SK-N-SH treated with all-trans-retinoic acid at 6 μM for 48 hours (cell line): ENCODE measurements around the gene ASTN2.

ENCODE experiments used
- ATAC-seq: fragments of 200-7000 bp; cut with Tn5 transposase; 3 replicates; pipeline ENCODE4 v1.9.1; 2020; ENCODE audit warnings: mild to moderate bottlenecking, moderate library complexity
- ARNTL ChIP-seq: fragments of 450-650 bp; formaldehyde crosslinking; IDR thresholded peaks from 2 replicates; pipeline ENCODE4 v1.5.0; 2020; ENCODE audit warnings: low read depth, mild to moderate bottlenecking, moderate library complexity, borderline replicate concordance
- BACH2 ChIP-seq: fragments of 250-450 bp; sonication (Bioruptor Pico); IDR thresholded peaks from 2 replicates; pipeline ENCODE4 v1.9.0; 2021; ENCODE audit warnings: mild to moderate bottlenecking, borderline replicate concordance
- CSDC2 ChIP-seq: fragments of 250-450 bp; sonication (Bioruptor Pico); IDR thresholded peaks from 2 replicates; pipeline ENCODE4 v1.5.0; 2020; ENCODE audit warnings: mild to moderate bottlenecking, moderate library complexity
- CSRNP3 ChIP-seq: fragments of 250-450 bp; sonication (Bioruptor Pico); IDR thresholded peaks from 2 replicates; pipeline ENCODE4 v1.5.1; 2021; ENCODE audit warnings: mild to moderate bottlenecking, moderate library complexity
- ESRRG ChIP-seq: fragments of 250-450 bp; sonication (Bioruptor Pico); IDR thresholded peaks from 2 replicates; pipeline ENCODE4 v1.6.1; 2021; ENCODE audit warnings: mild to moderate bottlenecking
- GLIS3 ChIP-seq: fragments of 250-450 bp; sonication (Bioruptor Pico); IDR thresholded peaks from 2 replicates; pipeline ENCODE4 v1.5.0; 2020; ENCODE audit warnings: mild to moderate bottlenecking, moderate library complexity
- ISL1 ChIP-seq: fragments of 250-450 bp; sonication (Bioruptor Pico); IDR thresholded peaks from 2 replicates; pipeline ENCODE4 v2.1.2; 2022; ENCODE audit warnings: mild to moderate bottlenecking, moderate library complexity
- OSR1 ChIP-seq: fragments of 250-450 bp; sonication (Bioruptor Pico); IDR thresholded peaks from 2 replicates; pipeline ENCODE4 v1.8.0; 2022; ENCODE audit warnings: moderate library complexity, mild to moderate bottlenecking, inconsistent platforms
- PATZ1 ChIP-seq: fragments of 250-450 bp; sonication (Bioruptor Pico); IDR thresholded peaks from 2 replicates; pipeline ENCODE4 v1.8.0; 2020; ENCODE audit warnings: mild to moderate bottlenecking, moderate library complexity, borderline replicate concordance
- POU6F1 ChIP-seq: fragments of 250-450 bp; sonication (Bioruptor Pico); IDR thresholded peaks from 2 replicates; pipeline ENCODE4 v1.8.0; 2021; ENCODE audit warnings: low read depth, mild to moderate bottlenecking, moderate library complexity, borderline replicate concordance
- PPARA ChIP-seq: fragments of 250-450 bp; sonication (Bioruptor Pico); IDR thresholded peaks from 2 replicates; pipeline ENCODE4 v1.5.0; 2020; ENCODE audit warnings: mild to moderate bottlenecking, borderline replicate concordance
- RARB ChIP-seq: fragments of 250-450 bp; sonication (Bioruptor Pico); IDR thresholded peaks from 2 replicates; pipeline ENCODE4 v1.8.0; 2021; ENCODE audit warnings: mild to moderate bottlenecking, moderate library complexity
- SNAI2 ChIP-seq: fragments of 250-450 bp; sonication (Bioruptor Pico); IDR thresholded peaks from 2 replicates; pipeline ENCODE4 v1.5.0; 2020; ENCODE audit warnings: mild to moderate bottlenecking, moderate library complexity
- TCF4 ChIP-seq: fragments of 250-450 bp; sonication (Bioruptor Pico); IDR thresholded peaks from 2 replicates; pipeline ENCODE4 v1.8.0; 2021; ENCODE audit warnings: mild to moderate bottlenecking, moderate library complexity, borderline replicate concordance
- TOX ChIP-seq: fragments of 250-450 bp; sonication (Bioruptor Pico); IDR thresholded peaks from 2 replicates; pipeline ENCODE4 v1.8.0; 2021; ENCODE audit warnings: mild to moderate bottlenecking, moderate library complexity, borderline replicate concordance
- ZC3H10 ChIP-seq: fragments of 250-450 bp; sonication (Bioruptor Pico); IDR thresholded peaks from 2 replicates; pipeline ENCODE4 v1.5.1; 2021; ENCODE audit warnings: mild to moderate bottlenecking, moderate library complexity
- ZFP3 ChIP-seq: fragments of 250-450 bp; sonication (Bioruptor Pico); IDR thresholded peaks from 2 replicates; pipeline ENCODE4 v1.5.0; 2020; ENCODE audit warnings: mild to moderate bottlenecking, moderate library complexity
- ZFP30 ChIP-seq: fragments of 450-650 bp; formaldehyde crosslinking; IDR thresholded peaks from 2 replicates; pipeline ENCODE4 v1.5.0; 2022; ENCODE audit warnings: mild to moderate bottlenecking, moderate library complexity
- ZNF565 ChIP-seq: fragments of 450-650 bp; formaldehyde crosslinking; conservative IDR thresholded peaks from 2 replicates; pipeline ENCODE4 v1.5.0; 2020; ENCODE audit warnings: low read depth, mild to moderate bottlenecking, moderate library complexity
- ZNF8 ChIP-seq: fragments of 450-650 bp; formaldehyde crosslinking; IDR thresholded peaks from 2 replicates; pipeline ENCODE4 v1.5.0; 2020; ENCODE audit warnings: mild to moderate bottlenecking, moderate library complexity
- TF ChIP-seq, protein P1 (sequence below): fragments of 250-450 bp; sonication (Bioruptor Pico); IDR thresholded peaks from 2 replicates; pipeline ENCODE4 v1.5.0; 2020; ENCODE audit warnings: mild to moderate bottlenecking, moderate library complexity
- TF ChIP-seq, protein P2 (sequence below): fragments of 250-450 bp; sonication (Bioruptor Pico); IDR thresholded peaks from 2 replicates; pipeline ENCODE4 v1.5.1; 2020; ENCODE audit warnings: low read depth, mild to moderate bottlenecking, moderate library complexity

Gene ASTN2

GRCh38 chr9:117412006-117412715 is 2.7 kb downstream of the ASTN2 start:
- TF ChIP-seq OSR1 (CRISPR knock-in tag) = no peak
- TF ChIP-seq ZFP3 (CRISPR knock-in tag) = no peak
- no peak for TF ChIP-seq CSDC2 (CRISPR knock-in tag)
- no peak for TF ChIP-seq CSRNP3 (CRISPR knock-in tag)
- TF ChIP-seq BACH2 (CRISPR knock-in tag) = no peak
- no peak for TF ChIP-seq ZNF8 (CRISPR knock-in tag)
- TF ChIP-seq RARB (CRISPR knock-in tag) = no peak
- TF ChIP-seq ZNF565 = no peak
- no peak for TF ChIP-seq TCF4 (CRISPR knock-in tag)
- no peak for TF ChIP-seq GLIS3 (CRISPR knock-in tag)
- TF ChIP-seq PPARA (CRISPR knock-in tag) = no peak
- TF ChIP-seq PATZ1 (CRISPR knock-in tag) = no peak
- no peak for TF ChIP-seq ZFP30 (CRISPR knock-in tag)
- TF ChIP-seq SNAI2 (CRISPR knock-in tag) = no peak
- TF ChIP-seq TOX = no peak
- TF ChIP-seq ARNTL (CRISPR knock-in tag) = no peak
- no peak for TF ChIP-seq ISL1
- TF ChIP-seq, protein P1, sequence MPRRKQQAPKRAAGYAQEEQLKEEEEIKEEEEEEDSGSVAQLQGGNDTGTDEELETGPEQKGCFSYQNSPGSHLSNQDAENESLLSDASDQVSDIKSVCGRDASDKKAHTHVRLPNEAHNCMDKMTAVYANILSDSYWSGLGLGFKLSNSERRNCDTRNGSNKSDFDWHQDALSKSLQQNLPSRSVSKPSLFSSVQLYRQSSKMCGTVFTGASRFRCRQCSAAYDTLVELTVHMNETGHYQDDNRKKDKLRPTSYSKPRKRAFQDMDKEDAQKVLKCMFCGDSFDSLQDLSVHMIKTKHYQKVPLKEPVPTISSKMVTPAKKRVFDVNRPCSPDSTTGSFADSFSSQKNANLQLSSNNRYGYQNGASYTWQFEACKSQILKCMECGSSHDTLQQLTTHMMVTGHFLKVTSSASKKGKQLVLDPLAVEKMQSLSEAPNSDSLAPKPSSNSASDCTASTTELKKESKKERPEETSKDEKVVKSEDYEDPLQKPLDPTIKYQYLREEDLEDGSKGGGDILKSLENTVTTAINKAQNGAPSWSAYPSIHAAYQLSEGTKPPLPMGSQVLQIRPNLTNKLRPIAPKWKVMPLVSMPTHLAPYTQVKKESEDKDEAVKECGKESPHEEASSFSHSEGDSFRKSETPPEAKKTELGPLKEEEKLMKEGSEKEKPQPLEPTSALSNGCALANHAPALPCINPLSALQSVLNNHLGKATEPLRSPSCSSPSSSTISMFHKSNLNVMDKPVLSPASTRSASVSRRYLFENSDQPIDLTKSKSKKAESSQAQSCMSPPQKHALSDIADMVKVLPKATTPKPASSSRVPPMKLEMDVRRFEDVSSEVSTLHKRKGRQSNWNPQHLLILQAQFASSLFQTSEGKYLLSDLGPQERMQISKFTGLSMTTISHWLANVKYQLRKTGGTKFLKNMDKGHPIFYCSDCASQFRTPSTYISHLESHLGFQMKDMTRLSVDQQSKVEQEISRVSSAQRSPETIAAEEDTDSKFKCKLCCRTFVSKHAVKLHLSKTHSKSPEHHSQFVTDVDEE = no peak
- TF ChIP-seq ESRRG (CRISPR knock-in tag) = no peak
- TF ChIP-seq, protein P2, sequence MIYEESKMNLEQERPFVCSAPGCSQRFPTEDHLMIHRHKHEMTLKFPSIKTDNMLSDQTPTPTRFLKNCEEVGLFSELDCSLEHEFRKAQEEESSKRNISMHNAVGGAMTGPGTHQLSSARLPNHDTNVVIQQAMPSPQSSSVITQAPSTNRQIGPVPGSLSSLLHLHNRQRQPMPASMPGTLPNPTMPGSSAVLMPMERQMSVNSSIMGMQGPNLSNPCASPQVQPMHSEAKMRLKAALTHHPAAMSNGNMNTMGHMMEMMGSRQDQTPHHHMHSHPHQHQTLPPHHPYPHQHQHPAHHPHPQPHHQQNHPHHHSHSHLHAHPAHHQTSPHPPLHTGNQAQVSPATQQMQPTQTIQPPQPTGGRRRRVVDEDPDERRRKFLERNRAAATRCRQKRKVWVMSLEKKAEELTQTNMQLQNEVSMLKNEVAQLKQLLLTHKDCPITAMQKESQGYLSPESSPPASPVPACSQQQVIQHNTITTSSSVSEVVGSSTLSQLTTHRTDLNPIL (CRISPR knock-in tag) = no peak
- peak; percentile 8; the same call in 1 of the 3 replicates for ATAC-seq

- ATAC-seq = peak; percentile 78
- TF ChIP-seq ZC3H10 (CRISPR knock-in tag) (no peak), TCF4 (CRISPR knock-in tag) (peak; percentile 13; the same call in 1 of the 2 replicates), ARNTL (CRISPR knock-in tag) (no peak)
These were observed 3.3 kb downstream of the ASTN2 start for GRCh38 chr9:117411547-117411946.

- ATAC-seq = no peak
- TF ChIP-seq, protein P1 = no peak
- TF ChIP-seq, protein P2 (CRISPR knock-in tag) = no peak
- TF ChIP-seq ZC3H10 (CRISPR knock-in tag) = no peak
- no peak for TF ChIP-seq ZFP3 (CRISPR knock-in tag)
- no peak for TF ChIP-seq CSRNP3 (CRISPR knock-in tag)
- no peak for TF ChIP-seq TCF4 (CRISPR knock-in tag)
- TF ChIP-seq BACH2 (CRISPR knock-in tag) = no peak
- TF ChIP-seq TOX = no peak
- no peak for TF ChIP-seq POU6F1
- TF ChIP-seq ZNF8 (CRISPR knock-in tag) = no peak
- no peak for TF ChIP-seq ESRRG (CRISPR knock-in tag)
These were observed 5.5 kb downstream of the ASTN2 start for GRCh38 chr9:117409321-117409720.
